ENCODE measurements around the gene TMEM89. TPM values are rescaled to one million over a fixed set of nuclear protein-coding genes. Genes with fewer than 3 reads are reported as not detected.

TMEM89 gene
- total and polyA plus RNA-seq, 2 of the 4 experiments (the other 2 are of a cell fraction) = 0.15 TPM; not detected in 1

DNA sequence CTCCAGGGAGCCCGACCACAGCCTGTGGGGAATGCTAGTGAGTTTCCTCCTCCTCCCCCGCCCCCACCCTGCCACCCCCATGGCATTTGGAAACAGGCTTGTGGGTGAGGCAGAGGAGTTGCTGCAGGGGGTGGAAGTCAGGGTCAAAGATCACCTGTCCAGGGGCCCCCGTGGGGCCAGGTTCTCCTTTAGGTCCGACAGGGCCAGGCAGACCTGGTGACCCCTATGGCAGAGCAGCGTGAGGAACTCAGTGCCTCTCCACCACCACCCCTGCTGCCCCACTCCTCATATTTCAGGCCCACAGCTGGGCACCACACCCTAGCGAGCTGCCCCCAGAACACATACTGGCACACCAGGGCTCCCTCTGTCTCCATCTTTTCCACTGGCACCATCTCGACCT, 49.1 kb downstream of the TMEM89 start:
- H3K23ac ChIP-seq (ENCODE audit: low read depth, low read length) = no peak overlapping the region
- no peak overlapping the region for H2BK20ac ChIP-seq (ENCODE audit: low read depth, low read length)
- 74% methylated on average over 3 of the region's 7 CpGs; no CpG with 5 or more reads in 1 of the 2 experiments for WGBS, 2 experiments (ENCODE audit: extremely low coverage in 2 of 2, insufficient read length in 1 of 2)
- no peak overlapping the region for H3K4me3 ChIP-seq (ENCODE audit: insufficient read depth, low read depth, low read length)
- H3K36me3 ChIP-seq (ENCODE audit: control insufficient read depth, insufficient read depth, low read length) = peaks cover 77% of the 10 kb centered on the region
- intact Hi-C loops (cut with micrococcal nuclease) (no loop called here), in situ Hi-C loops (cut with MboI; ENCODE audit: low sequenced_read_pairs) (no loop called here), dilution Hi-C loops (cut with HindIII; ENCODE audit: low sequenced_read_pairs, unreplicated experiment) (no loop called here)
- CTCF ChIA-PET = no interaction called here
- no peak overlapping the region for H3K9ac ChIP-seq (ENCODE audit: low read depth, low read length)
- TF ChIP-seq MAZ (IDR thresholded peaks at IDR 0.05; ENCODE audit: borderline replicate concordance, low read depth, low read length) = no peak
- no peak for TF ChIP-seq MAFK (IDR thresholded peaks at IDR 0.05; ENCODE audit: low read depth, low read length)
- TF ChIP-seq, protein P1, sequence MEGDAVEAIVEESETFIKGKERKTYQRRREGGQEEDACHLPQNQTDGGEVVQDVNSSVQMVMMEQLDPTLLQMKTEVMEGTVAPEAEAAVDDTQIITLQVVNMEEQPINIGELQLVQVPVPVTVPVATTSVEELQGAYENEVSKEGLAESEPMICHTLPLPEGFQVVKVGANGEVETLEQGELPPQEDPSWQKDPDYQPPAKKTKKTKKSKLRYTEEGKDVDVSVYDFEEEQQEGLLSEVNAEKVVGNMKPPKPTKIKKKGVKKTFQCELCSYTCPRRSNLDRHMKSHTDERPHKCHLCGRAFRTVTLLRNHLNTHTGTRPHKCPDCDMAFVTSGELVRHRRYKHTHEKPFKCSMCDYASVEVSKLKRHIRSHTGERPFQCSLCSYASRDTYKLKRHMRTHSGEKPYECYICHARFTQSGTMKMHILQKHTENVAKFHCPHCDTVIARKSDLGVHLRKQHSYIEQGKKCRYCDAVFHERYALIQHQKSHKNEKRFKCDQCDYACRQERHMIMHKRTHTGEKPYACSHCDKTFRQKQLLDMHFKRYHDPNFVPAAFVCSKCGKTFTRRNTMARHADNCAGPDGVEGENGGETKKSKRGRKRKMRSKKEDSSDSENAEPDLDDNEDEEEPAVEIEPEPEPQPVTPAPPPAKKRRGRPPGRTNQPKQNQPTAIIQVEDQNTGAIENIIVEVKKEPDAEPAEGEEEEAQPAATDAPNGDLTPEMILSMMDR (conservative IDR thresholded peaks at IDR 0.05; ENCODE audit: low read depth, low read length) = no peak
- TF ChIP-seq CHD1 (IDR thresholded peaks at IDR 0.05; ENCODE audit: low read depth, low read length) = no peak
- no peak for TF ChIP-seq NFE2L2 (IDR thresholded peaks at IDR 0.05; ENCODE audit: low read depth, low read length)
- TF ChIP-seq FOS (IDR thresholded peaks at IDR 0.05; ENCODE audit: low read depth, low read length) = no peak
- no peak for TF ChIP-seq SMC3 (IDR thresholded peaks at IDR 0.05; ENCODE audit: low read depth, low read length)
- no peak for TF ChIP-seq RFX5 (IDR thresholded peaks at IDR 0.05; ENCODE audit: low read depth, low read length)
- TF ChIP-seq, protein P2, sequence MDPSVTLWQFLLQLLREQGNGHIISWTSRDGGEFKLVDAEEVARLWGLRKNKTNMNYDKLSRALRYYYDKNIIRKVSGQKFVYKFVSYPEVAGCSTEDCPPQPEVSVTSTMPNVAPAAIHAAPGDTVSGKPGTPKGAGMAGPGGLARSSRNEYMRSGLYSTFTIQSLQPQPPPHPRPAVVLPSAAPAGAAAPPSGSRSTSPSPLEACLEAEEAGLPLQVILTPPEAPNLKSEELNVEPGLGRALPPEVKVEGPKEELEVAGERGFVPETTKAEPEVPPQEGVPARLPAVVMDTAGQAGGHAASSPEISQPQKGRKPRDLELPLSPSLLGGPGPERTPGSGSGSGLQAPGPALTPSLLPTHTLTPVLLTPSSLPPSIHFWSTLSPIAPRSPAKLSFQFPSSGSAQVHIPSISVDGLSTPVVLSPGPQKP (IDR thresholded peaks at IDR 0.05; ENCODE audit: borderline replicate concordance, low read depth, low read length) = no peak
- no peak for TF ChIP-seq POLR2A (IDR thresholded peaks at IDR 0.05; ENCODE audit: low read depth, low read length)
- no peak for TF ChIP-seq MXI1 (IDR thresholded peaks at IDR 0.05; ENCODE audit: borderline replicate concordance, low read depth, low read length)
- TF ChIP-seq RAD21 (IDR thresholded peaks at IDR 0.05; ENCODE audit: low read length) = no peak
- peaks cover 6% of the 10 kb centered on the region; the same call in 1 of the 2 replicates for H4K20me1 ChIP-seq (ENCODE audit: insufficient read depth, low read length)
- no peaks in the 10 kb centered on the region for H3K4me1 ChIP-seq (ENCODE audit: control insufficient read depth, insufficient read depth, low read length)
- H3K56ac ChIP-seq (ENCODE audit: extremely low read depth, insufficient read depth, low read length) = no peak overlapping the region
- H3K4ac ChIP-seq (ENCODE audit: low read depth, low read length) = no peak overlapping the region
- ATAC-seq (ENCODE audit: low read depth) (no peak), DNase-seq (no peak)
- no peak overlapping the region for H3K14ac ChIP-seq (replicated peaks; ENCODE audit: low read depth, low read length)
- H4K91ac ChIP-seq (ENCODE audit: insufficient read depth, low read depth, low read length) = no peak overlapping the region
- no TSS peak for BruUV-seq (replicated peaks)
- H2AK9ac ChIP-seq (replicated peaks; ENCODE audit: low read depth, low read length, poor library complexity) = no peak overlapping the region
- no peak overlapping the region; the same call in 1 of the 2 replicates for H3K27ac ChIP-seq (ENCODE audit: insufficient read depth, low read length)
- no peak overlapping the region for H2BK15ac ChIP-seq (ENCODE audit: low read depth, low read length)
- no peak overlapping the region for H2AFZ ChIP-seq (replicated peaks; ENCODE audit: low read length, poor library complexity)
- H3K4me2 ChIP-seq (ENCODE audit: low read depth, low read length) = no peak overlapping the region
- H3K9me1 ChIP-seq (ENCODE audit: insufficient read depth, low read length) = peaks cover 11% of the 10 kb centered on the region
- no peak overlapping the region for H4K5ac ChIP-seq (ENCODE audit: low read depth, low read length)
- H3K27me3 ChIP-seq (ENCODE audit: control insufficient read depth, insufficient read depth, low read length) = no peaks in the 10 kb centered on the region
- no peak overlapping the region for H3K18ac ChIP-seq (ENCODE audit: low read depth, low read length)
- no peaks in the 10 kb centered on the region for H3K9me3 ChIP-seq (ENCODE audit: control insufficient read depth, insufficient read depth, low read length)
- no peak overlapping the region for H2BK120ac ChIP-seq (ENCODE audit: low read depth, low read length)
- no peak overlapping the region for H4K8ac ChIP-seq (ENCODE audit: low read depth in 2 of 2, low read length in 2 of 2)
- peaks cover 4 to 9% of the 10 kb centered on the region in 2 experiments; a peak in 2 of 4 replicates for H3K79me1 ChIP-seq (ENCODE audit: low read depth in 1 of 2, low read length in 2 of 2)
- no peak overlapping the region for H2AK5ac ChIP-seq (ENCODE audit: low read depth, low read length)
- POLR2A ChIA-PET (ENCODE audit: unreplicated experiment) = no interaction called here
- no peak overlapping the region for H2BK5ac ChIP-seq (ENCODE audit: low read depth, low read length, poor library complexity, severe bottlenecking)
